Neural crest cell (in vitro differentiated cells): ENCODE measurements around the gene HERC3. TPM values are rescaled to one million over a fixed set of nuclear protein-coding genes. Genes with fewer than 3 reads are reported as not detected.

Experiments used
- DNase-seq: peaks from one replicate; pipeline ENCODE4 v3.0.0; 2021; ENCODE audit warnings: low read depth, mixed read lengths, low spot score
- H3K27ac Mint-ChIP-seq: one replicate; pipeline ENCODE4 v1.8.0; 2021; ENCODE audit warnings: mild to moderate bottlenecking, mixed read lengths; ENCODE audit not compliant: unreplicated experiment
- H3K27me3 Mint-ChIP-seq: 2 replicates; pipeline ENCODE4 v1.8.0; 2021; ENCODE audit warnings: low read depth, mild to moderate bottlenecking, mixed read lengths
- H3K36me3 Mint-ChIP-seq: 2 replicates; pipeline ENCODE4 v1.8.0; 2021; ENCODE audit warnings: low read depth, mild to moderate bottlenecking, mixed read lengths
- H3K4me1 Mint-ChIP-seq: 2 replicates; pipeline ENCODE4 v1.8.0; 2021; ENCODE audit warnings: mixed read lengths
- H3K4me3 Mint-ChIP-seq: one replicate; pipeline ENCODE4 v1.8.0; 2021; ENCODE audit warnings: mild to moderate bottlenecking, mixed read lengths
- H3K9me3 Mint-ChIP-seq: 2 replicates; pipeline ENCODE4 v1.8.0; 2021; ENCODE audit warnings: mixed read lengths
- total RNA-seq: library from RNA; stranded (reverse); gene quantifications from 2 replicates; pipeline ENCODE4 v1.2.1, GENCODE V29; 2021
- TF ChIP-seq, protein P1 (sequence below): fragments of 200-600 bp; sonication (generic); conservative IDR thresholded peaks from 2 replicates; pipeline ENCODE4 v1.5.0; 2021; ENCODE audit warnings: antibody characterized with exemption, mild to moderate bottlenecking

HERC3 gene
- total RNA-seq, 1 donor from 2014 or later: 6.5 TPM

- Mint-ChIP-seq H3K36me3 (peaks cover 2% of the 10 kb centered on the region), H3K4me1 (no peaks in the 10 kb centered on the region)
Measured at GRCh38 chr4:88660446-88661294, 68.4 kb downstream of the HERC3 start.

DNA sequence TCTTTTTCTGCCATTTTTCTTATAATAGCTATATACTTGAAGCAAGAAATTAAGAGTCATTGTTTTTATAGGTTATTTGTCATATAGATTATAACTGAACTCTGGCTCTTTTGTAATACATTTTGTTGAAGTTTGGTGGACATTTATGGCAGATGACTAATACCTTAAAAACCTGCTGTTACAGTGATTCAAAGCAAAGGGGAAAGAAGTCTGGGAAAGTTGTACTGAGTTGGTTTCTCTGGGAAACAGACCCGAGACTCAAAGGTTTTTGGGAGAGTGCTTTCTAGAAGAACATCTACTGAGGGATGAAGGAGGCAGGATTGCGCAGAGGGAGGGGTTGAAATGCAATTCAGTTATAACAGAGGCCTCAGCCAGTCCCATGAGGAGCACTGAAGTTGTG is 69.5 kb downstream of the HERC3 start:
- H3K36me3 Mint-ChIP-seq: no peaks in the 10 kb centered on the region
- H3K27ac Mint-ChIP-seq: no peak overlapping the region
- no peaks in the 10 kb centered on the region for H3K27me3 Mint-ChIP-seq
- no peaks in the 10 kb centered on the region for H3K9me3 Mint-ChIP-seq
- no peak for DNase-seq
- TF ChIP-seq, protein P1, sequence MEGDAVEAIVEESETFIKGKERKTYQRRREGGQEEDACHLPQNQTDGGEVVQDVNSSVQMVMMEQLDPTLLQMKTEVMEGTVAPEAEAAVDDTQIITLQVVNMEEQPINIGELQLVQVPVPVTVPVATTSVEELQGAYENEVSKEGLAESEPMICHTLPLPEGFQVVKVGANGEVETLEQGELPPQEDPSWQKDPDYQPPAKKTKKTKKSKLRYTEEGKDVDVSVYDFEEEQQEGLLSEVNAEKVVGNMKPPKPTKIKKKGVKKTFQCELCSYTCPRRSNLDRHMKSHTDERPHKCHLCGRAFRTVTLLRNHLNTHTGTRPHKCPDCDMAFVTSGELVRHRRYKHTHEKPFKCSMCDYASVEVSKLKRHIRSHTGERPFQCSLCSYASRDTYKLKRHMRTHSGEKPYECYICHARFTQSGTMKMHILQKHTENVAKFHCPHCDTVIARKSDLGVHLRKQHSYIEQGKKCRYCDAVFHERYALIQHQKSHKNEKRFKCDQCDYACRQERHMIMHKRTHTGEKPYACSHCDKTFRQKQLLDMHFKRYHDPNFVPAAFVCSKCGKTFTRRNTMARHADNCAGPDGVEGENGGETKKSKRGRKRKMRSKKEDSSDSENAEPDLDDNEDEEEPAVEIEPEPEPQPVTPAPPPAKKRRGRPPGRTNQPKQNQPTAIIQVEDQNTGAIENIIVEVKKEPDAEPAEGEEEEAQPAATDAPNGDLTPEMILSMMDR: no peak
- no peak overlapping the region for H3K4me3 Mint-ChIP-seq
- no peaks in the 10 kb centered on the region for H3K4me1 Mint-ChIP-seq

More at GRCh38 chr4:88660446-88661294, 68.4 kb downstream of the HERC3 start:
- Mint-ChIP-seq H3K9me3 (no peaks in the 10 kb centered on the region), H3K27me3 (no peaks in the 10 kb centered on the region), H3K4me3 (no peak overlapping the region), H3K27ac (no peak overlapping the region)
- no peak for DNase-seq
- TF ChIP-seq, protein P1: no peak

DNA sequence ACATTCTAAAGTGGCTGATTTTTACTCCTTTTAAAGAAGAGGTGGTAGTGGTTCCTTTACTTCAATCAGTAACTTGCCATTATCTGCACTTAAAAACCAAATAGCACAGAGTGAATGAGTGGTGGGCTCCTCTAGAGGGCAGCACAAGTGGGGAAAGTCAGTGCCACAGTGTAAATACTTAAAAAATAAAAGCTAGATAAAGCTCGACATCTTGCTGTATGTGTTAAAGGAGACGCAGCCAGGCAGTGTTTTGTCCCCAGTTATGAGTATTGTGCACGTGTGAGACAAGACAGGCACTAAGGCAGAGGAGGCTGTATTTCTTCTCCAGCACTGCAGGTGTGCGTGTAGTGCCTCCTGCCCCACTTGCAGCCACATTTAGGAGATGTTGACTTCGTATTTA is 80.7 kb downstream of the HERC3 start:
- H3K27me3 Mint-ChIP-seq: no peaks in the 10 kb centered on the region

DNA sequence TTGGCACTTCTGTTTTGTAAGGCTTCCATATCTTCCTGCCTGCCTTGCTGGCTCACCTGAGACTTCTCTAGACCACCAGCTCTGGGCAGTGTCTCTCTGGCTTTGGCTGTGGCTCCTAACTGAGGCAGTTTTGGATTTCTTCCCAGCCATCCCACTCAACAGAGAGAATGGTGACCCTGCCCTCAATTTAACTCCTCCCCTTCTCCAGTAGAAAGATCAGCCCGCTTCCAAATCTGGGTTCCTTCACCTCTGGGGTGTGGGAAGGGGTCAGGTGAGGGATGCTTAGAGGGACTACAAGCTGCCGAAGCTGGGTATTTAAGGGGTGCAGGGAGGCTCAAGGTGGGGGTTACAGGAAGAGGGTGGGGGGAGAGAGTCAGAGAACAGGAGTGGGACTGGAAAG is 81.6 kb downstream of the HERC3 start:
- Mint-ChIP-seq H3K4me3 (no peak overlapping the region), H3K9me3 (no peaks in the 10 kb centered on the region), H3K4me1 (no peaks in the 10 kb centered on the region), H3K27me3 (no peaks in the 10 kb centered on the region), H3K27ac (no peak overlapping the region), H3K36me3 (no peaks in the 10 kb centered on the region)
- no peak for DNase-seq
- TF ChIP-seq, protein P1: no peak

More for the DNA sequence above, 80.7 kb downstream of the HERC3 start:
- Mint-ChIP-seq H3K4me1 (no peaks in the 10 kb centered on the region), H3K27ac (no peak overlapping the region), H3K36me3 (no peaks in the 10 kb centered on the region), H3K4me3 (no peak overlapping the region), H3K9me3 (no peaks in the 10 kb centered on the region)
- peak; percentile 37 for DNase-seq
- TF ChIP-seq, protein P1: peak; percentile 73

- Mint-ChIP-seq H3K27me3 (no peaks in the 10 kb centered on the region), H3K27ac (no peak overlapping the region), H3K9me3 (no peaks in the 10 kb centered on the region), H3K36me3 (no peaks in the 10 kb centered on the region), H3K4me3 (no peak overlapping the region), H3K4me1 (no peaks in the 10 kb centered on the region)
- DNase-seq: no peak
- TF ChIP-seq, protein P1: no peak
Measured at GRCh38 chr4:88674565-88674964, 82.3 kb downstream of the HERC3 start.
